ENCODE data around the gene LHFPL5. TPM values are rescaled to one million over a fixed set of nuclear protein-coding genes. Genes with fewer than 3 reads are reported as not detected.
A peak's percentile ranks its signal among the peaks of the same experiment; 100 is the strongest.

The LHFPL5 gene
- total RNA-seq, result not detected

GRCh38 chr6:35804996-35805736, at the start of gene LHFPL5:
TSS of gene LHFPL5 (plus strand) at chr6:35805352. CDS start at chr6:35805671, 319 bp downstream.
- no peak within 1 kb of the TSS for H3K27ac Mint-ChIP-seq
- peaks cover 5% of the 10 kb centered on the region for H3K27me3 Mint-ChIP-seq
- H3K4me3 Mint-ChIP-seq, result no peak within 1 kb of the TSS
- no peaks in the 10 kb centered on the region for H3K36me3 Mint-ChIP-seq (ENCODE audit: low read depth)
- H3K4me1 Mint-ChIP-seq, result peaks cover 4% of the 10 kb centered on the region
- H3K9me3 Mint-ChIP-seq, result no peaks in the 10 kb centered on the region
- CTCF ChIA-PET, result interaction anchor here (0.5 kb wide), 1 partner anchor 523 kb away, joined by 3 read pairs; no protein-coding TSS in a partner anchor
- DNase-seq, result peak; percentile 64
- POLR2A ChIA-PET, result no interaction called here

GRCh38 chr6:35757456-35758123, 47.6 kb upstream of the LHFPL5 start:
- CTCF ChIA-PET, result interaction anchor here (0.6 to 1.5 kb wide), 5 partner anchors 15 to 233 kb away, joined by 3 to 4 read pairs (median 4); partner anchors contain the start of gene ARMC12
- H3K9me3 Mint-ChIP-seq, result no peaks in the 10 kb centered on the region
- H3K4me3 Mint-ChIP-seq, result no peak overlapping the region
- peaks cover 12% of the 10 kb centered on the region for H3K27me3 Mint-ChIP-seq
- no peak overlapping the region for H3K27ac Mint-ChIP-seq
- peaks cover 6% of the 10 kb centered on the region for H3K4me1 Mint-ChIP-seq
- POLR2A ChIA-PET, result no interaction called here
- no peak for DNase-seq
- no peaks in the 10 kb centered on the region for H3K36me3 Mint-ChIP-seq (ENCODE audit: low read depth)

- no peaks in the 10 kb centered on the region for H3K9me3 Mint-ChIP-seq
- H3K4me3 Mint-ChIP-seq, result no peak overlapping the region
- peaks cover 29% of the 10 kb centered on the region for H3K27me3 Mint-ChIP-seq
- peaks cover 8% of the 10 kb centered on the region for H3K4me1 Mint-ChIP-seq
- ChIA-PET POLR2A (no interaction called here), CTCF (interaction anchor here (0.8 to 0.9 kb wide), 2 partner anchors 12 to 42 kb away, joined by 3 to 4 read pairs; no protein-coding TSS in a partner anchor)
- no peak for DNase-seq
- H3K36me3 Mint-ChIP-seq (ENCODE audit: low read depth), result no peaks in the 10 kb centered on the region
- H3K27ac Mint-ChIP-seq, result no peak overlapping the region
These were observed 45.7 kb upstream of the LHFPL5 start for GRCh38 chr6:35759426-35759825.

GRCh38 chr6:35765739-35766138, 39.4 kb upstream of the LHFPL5 start:
- ChIA-PET CTCF (interaction anchor here (0.6 kb wide), 1 partner anchor 461 kb away, joined by 3 read pairs; no protein-coding TSS in a partner anchor), POLR2A (no interaction called here)
- Mint-ChIP-seq H3K4me1 (peaks cover 2% of the 10 kb centered on the region), H3K27me3 (peaks cover 42% of the 10 kb centered on the region), H3K9me3 (no peaks in the 10 kb centered on the region), H3K4me3 (no peak overlapping the region), H3K27ac (no peak overlapping the region), H3K36me3 (ENCODE audit: low read depth) (no peaks in the 10 kb centered on the region)
- no peak for DNase-seq

- no peak for DNase-seq
- ChIA-PET CTCF (interaction anchor here (1.2 to 1.5 kb wide), 2 partner anchors 12 to 27 kb away, joined by 3 to 4 read pairs; no protein-coding TSS in a partner anchor), POLR2A (no interaction called here)
- Mint-ChIP-seq H3K36me3 (ENCODE audit: low read depth) (no peaks in the 10 kb centered on the region), H3K4me3 (no peak overlapping the region), H3K27me3 (peaks cover 21% of the 10 kb centered on the region), H3K4me1 (peaks cover under 1% of the 10 kb centered on the region), H3K27ac (no peak overlapping the region), H3K9me3 (no peaks in the 10 kb centered on the region)
These were observed 35.9 kb upstream of the LHFPL5 start for GRCh38 chr6:35769211-35769610.

GRCh38 chr6:35771343-35771627, 33.9 kb upstream of the LHFPL5 start:
- POLR2A ChIA-PET, result no interaction called here
- CTCF ChIA-PET, result interaction anchor here (1.2 kb wide), 1 partner anchor 12 kb away, joined by 4 read pairs; no protein-coding TSS in a partner anchor
- no peak for DNase-seq
- H3K9me3 Mint-ChIP-seq, result no peaks in the 10 kb centered on the region
- H3K27ac Mint-ChIP-seq, result no peak overlapping the region
- no peaks in the 10 kb centered on the region for H3K4me1 Mint-ChIP-seq
- H3K27me3 Mint-ChIP-seq, result peaks cover 25% of the 10 kb centered on the region
- H3K4me3 Mint-ChIP-seq, result no peak overlapping the region
- H3K36me3 Mint-ChIP-seq (ENCODE audit: low read depth), result no peaks in the 10 kb centered on the region

GRCh38 chr6:35774116-35774794, 30.9 kb upstream of the LHFPL5 start:
- ChIA-PET CTCF (interaction anchor here (1.1 kb wide), 1 partner anchor 190 kb away, joined by 3 read pairs; no protein-coding TSS in a partner anchor), POLR2A (no interaction called here)
- Mint-ChIP-seq H3K27ac (no peak overlapping the region), H3K36me3 (ENCODE audit: low read depth) (no peaks in the 10 kb centered on the region), H3K27me3 (peaks cover 27% of the 10 kb centered on the region), H3K4me1 (peaks cover 5% of the 10 kb centered on the region), H3K9me3 (no peaks in the 10 kb centered on the region), H3K4me3 (no peak overlapping the region)
- DNase-seq, result no peak

GRCh38 chr6:35775031-35775430, 30.1 kb upstream of the LHFPL5 start:
- no peak overlapping the region for H3K4me3 Mint-ChIP-seq
- no peak overlapping the region for H3K27ac Mint-ChIP-seq
- H3K4me1 Mint-ChIP-seq, result peaks cover 5% of the 10 kb centered on the region
- H3K9me3 Mint-ChIP-seq, result no peaks in the 10 kb centered on the region
- H3K36me3 Mint-ChIP-seq (ENCODE audit: low read depth), result no peaks in the 10 kb centered on the region
- ChIA-PET CTCF (no interaction called here), POLR2A (no interaction called here)
- DNase-seq, result no peak
- H3K27me3 Mint-ChIP-seq, result peaks cover 26% of the 10 kb centered on the region

GRCh38 chr6:35776364-35777215, 28.6 kb upstream of the LHFPL5 start, which contains the start of gene CLPSL2:
TSS of gene CLPSL2 (plus strand) at chr6:35776598. CDS start at chr6:35776619, 21 bp downstream.
- CTCF ChIA-PET, result no interaction called here
- peaks cover 26% of the 10 kb centered on the region for H3K27me3 Mint-ChIP-seq

GRCh38 chr6:35777356-35778102, 27.6 kb upstream of the LHFPL5 start:
- Mint-ChIP-seq H3K36me3 (ENCODE audit: low read depth) (no peaks in the 10 kb centered on the region), H3K27me3 (peaks cover 26% of the 10 kb centered on the region), H3K9me3 (no peaks in the 10 kb centered on the region), H3K4me1 (peaks cover 5% of the 10 kb centered on the region), H3K27ac (no peak overlapping the region), H3K4me3 (peak overlapping the region; percentile 5)
- ChIA-PET POLR2A (no interaction called here), CTCF (interaction anchor here (0.5 to 0.6 kb wide), 2 partner anchors 100 to 1994 kb away, joined by 3 to 5 read pairs; no protein-coding TSS in a partner anchor)
- DNase-seq, result no peak

More at GRCh38 chr6:35776364-35777215, 28.6 kb upstream of the LHFPL5 start, which contains the start of gene CLPSL2:
- H3K27ac Mint-ChIP-seq, result no peak within 1 kb of the TSS
- POLR2A ChIA-PET, result no interaction called here
- no peaks in the 10 kb centered on the region for H3K9me3 Mint-ChIP-seq
- no peaks in the 10 kb centered on the region for H3K36me3 Mint-ChIP-seq (ENCODE audit: low read depth)
- H3K4me3 Mint-ChIP-seq, result peak within 1 kb of the TSS; percentile 25
- DNase-seq, result no peak
- H3K4me1 Mint-ChIP-seq, result peaks cover 5% of the 10 kb centered on the region

- H3K27ac Mint-ChIP-seq, result no peak overlapping the region
- H3K9me3 Mint-ChIP-seq, result no peaks in the 10 kb centered on the region
- H3K4me1 Mint-ChIP-seq, result peaks cover 5% of the 10 kb centered on the region
- CTCF ChIA-PET, result interaction anchor here (0.8 kb wide), 1 partner anchor 14 kb away, joined by 3 read pairs; no protein-coding TSS in a partner anchor
- DNase-seq, result no peak
- POLR2A ChIA-PET, result no interaction called here
- peaks cover 26% of the 10 kb centered on the region for H3K27me3 Mint-ChIP-seq
- H3K4me3 Mint-ChIP-seq, result no peak overlapping the region
- H3K36me3 Mint-ChIP-seq (ENCODE audit: low read depth), result no peaks in the 10 kb centered on the region
These were observed 26.7 kb upstream of the LHFPL5 start for GRCh38 chr6:35778437-35778836.

GRCh38 chr6:35780719-35781118, 24.4 kb upstream of the LHFPL5 start, which contains the start of gene CLPSL1:
TSS of gene CLPSL1 (plus strand) at chr6:35781019. CDS start at chr6:35781111, 92 bp downstream.
- Mint-ChIP-seq H3K36me3 (ENCODE audit: low read depth) (no peaks in the 10 kb centered on the region), H3K4me3 (no peak within 1 kb of the TSS), H3K4me1 (peaks cover 5% of the 10 kb centered on the region), H3K27me3 (peaks cover 23% of the 10 kb centered on the region), H3K9me3 (no peaks in the 10 kb centered on the region), H3K27ac (no peak within 1 kb of the TSS)
- no peak for DNase-seq
- CTCF ChIA-PET, result no interaction called here
- POLR2A ChIA-PET, result no interaction called here

Data from activated CD4-positive, alpha-beta T cell treated with anti-CD3 and anti-CD28 coated beads, Interleukin-2, amount 10 ng/mL, durations not matched to agents 7 days and 5 days (primary cell).